GM10266 (cell line): ENCODE data around the gene ARAP3.

Experiments
- DNase-seq: peaks from one replicate; pipeline ENCODE4 v3.0.0; 2012; ENCODE audit errors: extremely low spot score
- TF ChIP-seq, protein P1 (sequence below): IDR thresholded peaks from 2 replicates; pipeline ENCODE4 v1.5.1; 2012; ENCODE audit warnings: mild to moderate bottlenecking, low read depth; ENCODE audit not compliant: control insufficient read depth, insufficient read depth; ENCODE audit errors: missing control alignments

Gene ARAP3

DNA sequence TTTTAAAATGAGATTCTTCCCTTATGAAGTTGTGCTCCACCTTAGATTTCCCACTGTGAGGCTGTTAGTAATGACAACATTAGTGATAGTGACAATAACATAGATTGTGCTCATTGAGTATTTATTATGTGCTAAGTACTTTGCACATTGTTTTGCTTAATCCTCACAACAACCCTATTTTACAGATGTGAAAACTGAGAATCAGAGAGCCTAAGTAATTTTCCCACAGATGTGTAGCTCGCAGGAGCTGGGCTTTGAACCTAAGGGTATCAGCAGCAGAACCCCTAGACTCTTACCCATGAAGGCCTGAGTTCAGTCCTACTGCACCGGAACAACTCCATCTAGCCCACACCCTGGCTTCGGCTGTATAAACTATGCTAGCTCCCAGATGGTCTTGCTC, 15.6 kb upstream of the ARAP3 start:
- no peak for DNase-seq
- TF ChIP-seq, protein P1, sequence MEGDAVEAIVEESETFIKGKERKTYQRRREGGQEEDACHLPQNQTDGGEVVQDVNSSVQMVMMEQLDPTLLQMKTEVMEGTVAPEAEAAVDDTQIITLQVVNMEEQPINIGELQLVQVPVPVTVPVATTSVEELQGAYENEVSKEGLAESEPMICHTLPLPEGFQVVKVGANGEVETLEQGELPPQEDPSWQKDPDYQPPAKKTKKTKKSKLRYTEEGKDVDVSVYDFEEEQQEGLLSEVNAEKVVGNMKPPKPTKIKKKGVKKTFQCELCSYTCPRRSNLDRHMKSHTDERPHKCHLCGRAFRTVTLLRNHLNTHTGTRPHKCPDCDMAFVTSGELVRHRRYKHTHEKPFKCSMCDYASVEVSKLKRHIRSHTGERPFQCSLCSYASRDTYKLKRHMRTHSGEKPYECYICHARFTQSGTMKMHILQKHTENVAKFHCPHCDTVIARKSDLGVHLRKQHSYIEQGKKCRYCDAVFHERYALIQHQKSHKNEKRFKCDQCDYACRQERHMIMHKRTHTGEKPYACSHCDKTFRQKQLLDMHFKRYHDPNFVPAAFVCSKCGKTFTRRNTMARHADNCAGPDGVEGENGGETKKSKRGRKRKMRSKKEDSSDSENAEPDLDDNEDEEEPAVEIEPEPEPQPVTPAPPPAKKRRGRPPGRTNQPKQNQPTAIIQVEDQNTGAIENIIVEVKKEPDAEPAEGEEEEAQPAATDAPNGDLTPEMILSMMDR, result no peak

GRCh38 chr5:141696431-141696830, 14.4 kb upstream of the ARAP3 start:
- no peak for DNase-seq
- TF ChIP-seq, protein P1, result no peak

DNA sequence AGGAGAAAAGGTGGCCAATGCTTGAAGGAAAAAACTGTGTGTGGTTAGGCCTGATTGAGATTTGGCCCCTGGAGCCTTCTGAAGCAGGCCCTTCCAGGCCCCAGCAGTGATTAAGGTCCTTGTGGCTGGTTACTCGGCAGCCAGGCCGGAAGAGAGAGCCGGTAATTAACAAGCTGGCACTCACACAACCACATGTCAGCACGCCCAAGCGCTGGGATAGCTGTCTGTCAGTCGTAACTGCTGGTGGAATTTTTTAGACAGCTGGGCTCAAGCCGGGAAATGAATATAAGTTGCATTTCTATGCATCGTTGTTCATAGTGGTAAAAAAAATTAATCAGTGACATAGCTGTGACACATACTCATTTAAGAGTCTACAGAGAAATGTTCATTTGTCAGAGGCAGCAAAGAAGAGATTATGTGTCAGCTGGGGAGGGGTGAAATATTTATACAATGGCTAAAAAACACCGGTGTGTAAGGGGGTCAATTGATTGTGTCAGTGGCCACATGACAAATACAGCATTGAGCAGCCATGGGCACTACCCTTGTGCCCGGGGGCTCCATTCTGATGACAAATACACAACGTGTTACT, 13.7 kb upstream of the ARAP3 start:
- TF ChIP-seq, protein P1, result no peak
- no peak for DNase-seq

- DNase-seq, result no peak
- TF ChIP-seq, protein P1, result no peak
These were observed 12.4 kb upstream of the ARAP3 start for GRCh38 chr5:141694479-141694878.

DNA sequence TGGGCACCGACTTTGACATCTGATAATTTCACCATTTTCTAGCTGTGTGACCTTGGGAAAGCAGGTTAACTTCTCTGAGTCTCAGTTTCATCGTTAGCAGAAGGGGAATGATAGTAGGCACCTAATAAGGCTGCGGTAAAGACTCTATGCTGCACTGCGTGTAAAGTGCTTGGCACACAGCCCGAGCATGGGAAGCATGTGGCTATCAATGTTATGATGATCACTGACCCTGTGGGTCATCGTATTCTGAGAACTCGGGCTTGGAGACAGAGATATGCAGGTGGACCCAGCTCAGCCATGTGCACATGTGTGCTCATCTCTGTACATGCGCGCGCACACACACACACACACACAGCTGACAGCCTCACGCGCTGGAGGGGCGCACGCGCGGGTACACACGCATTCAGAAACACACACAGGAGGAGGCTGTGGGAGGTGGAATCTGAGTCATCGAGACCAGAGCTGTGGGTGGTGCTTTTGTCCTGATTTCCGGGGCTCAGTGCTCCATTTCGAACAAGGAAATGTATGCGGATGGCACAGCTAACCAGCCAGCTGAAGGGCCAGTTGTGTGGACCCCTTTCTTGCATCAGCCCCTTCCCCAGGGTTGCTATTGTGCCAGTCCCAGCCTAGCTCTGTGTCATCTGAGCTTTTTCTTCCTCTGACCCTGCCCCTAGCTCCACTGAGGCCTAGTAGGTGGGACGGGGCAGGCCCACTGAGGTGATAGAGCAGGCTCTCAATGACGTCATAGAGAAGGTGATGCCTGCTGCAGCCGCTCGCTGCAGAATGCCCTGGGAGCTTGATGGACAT, 11.1 kb upstream of the ARAP3 start:
- TF ChIP-seq, protein P1, result no peak
- DNase-seq, result no peak

GRCh38 chr5:141692533-141692888, 10.5 kb upstream of the ARAP3 start:
- TF ChIP-seq, protein P1, result no peak

GRCh38 chr5:141691867-141692532, 10.0 kb upstream of the ARAP3 start:
- DNase-seq, result peak; percentile 84
- TF ChIP-seq, protein P1, result peak; percentile 95

More at GRCh38 chr5:141692533-141692888, 10.5 kb upstream of the ARAP3 start:
- DNase-seq, result no peak
